ENCODE results near the gene UPF3B. TPM values are rescaled to one million over a fixed set of nuclear protein-coding genes. Genes with fewer than 3 reads are reported as not detected.

UPF3B gene
- total and polyA plus RNA-seq, 9 of the 15 experiments (the other 6 are each of a cell fraction or from before 2014, with no cell fraction given), result 17.6 to 57.0 (median 32.3) TPM

GRCh38 chrX:119791437-119792231 is 61.1 kb downstream of the UPF3B start, which contains the start of gene RPL39 (continued):
- TF ChIP-seq SRF (CRISPR knock-in tag; IDR thresholded peaks at IDR 0.05), result no peak; a peak in 1 of 4 replicates
- peak; percentile 83 for TF ChIP-seq SP1 (CRISPR knock-in tag; IDR thresholded peaks at IDR 0.05)
- TF ChIP-seq JUND (IDR thresholded peaks at IDR 0.05; ENCODE audit: borderline replicate concordance, low read depth, low read length), result peak; percentile 62; the same call in 1 of the 2 replicates
- no peak; the same call in 2 of the 3 replicates for TF ChIP-seq JUND (tag; IDR thresholded peaks at IDR 0.05; ENCODE audit: borderline replicate concordance, low read depth, low read length)
- no peak for TF ChIP-seq TBL1XR1 (IDR thresholded peaks at IDR 0.05; ENCODE audit: low read length in 2 of 2)
- peak; percentile 64 for TF ChIP-seq L3MBTL2 (IDR thresholded peaks at IDR 0.05)
- no peak for TF ChIP-seq CREB3 (tag; conservative IDR thresholded peaks at IDR 0.05; ENCODE audit: low read depth)
- 0 out of 2 replicates have a peak, but pooled peaks have one; percentile 8 for TF ChIP-seq SMAD4 (CRISPR knock-in tag; conservative IDR thresholded peaks at IDR 0.05)
- TF ChIP-seq GTF2B (IDR thresholded peaks at IDR 0.05; ENCODE audit: extremely low read depth, insufficient read length), result peak; percentile 82
- peak; percentile 11; the same call in 1 of the 2 replicates for TF ChIP-seq RAD51 (IDR thresholded peaks at IDR 0.05; ENCODE audit: borderline replicate concordance, low read depth)
- TF ChIP-seq PRMT5 (CRISPR knock-in tag; IDR thresholded peaks at IDR 0.05), result no peak
- TF ChIP-seq, protein P1, sequence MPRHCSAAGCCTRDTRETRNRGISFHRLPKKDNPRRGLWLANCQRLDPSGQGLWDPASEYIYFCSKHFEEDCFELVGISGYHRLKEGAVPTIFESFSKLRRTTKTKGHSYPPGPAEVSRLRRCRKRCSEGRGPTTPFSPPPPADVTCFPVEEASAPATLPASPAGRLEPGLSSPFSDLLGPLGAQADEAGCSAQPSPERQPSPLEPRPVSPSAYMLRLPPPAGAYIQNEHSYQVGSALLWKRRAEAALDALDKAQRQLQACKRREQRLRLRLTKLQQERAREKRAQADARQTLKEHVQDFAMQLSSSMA (CRISPR knock-in tag; IDR thresholded peaks at IDR 0.05), result no peak
- TF ChIP-seq, protein P2, sequence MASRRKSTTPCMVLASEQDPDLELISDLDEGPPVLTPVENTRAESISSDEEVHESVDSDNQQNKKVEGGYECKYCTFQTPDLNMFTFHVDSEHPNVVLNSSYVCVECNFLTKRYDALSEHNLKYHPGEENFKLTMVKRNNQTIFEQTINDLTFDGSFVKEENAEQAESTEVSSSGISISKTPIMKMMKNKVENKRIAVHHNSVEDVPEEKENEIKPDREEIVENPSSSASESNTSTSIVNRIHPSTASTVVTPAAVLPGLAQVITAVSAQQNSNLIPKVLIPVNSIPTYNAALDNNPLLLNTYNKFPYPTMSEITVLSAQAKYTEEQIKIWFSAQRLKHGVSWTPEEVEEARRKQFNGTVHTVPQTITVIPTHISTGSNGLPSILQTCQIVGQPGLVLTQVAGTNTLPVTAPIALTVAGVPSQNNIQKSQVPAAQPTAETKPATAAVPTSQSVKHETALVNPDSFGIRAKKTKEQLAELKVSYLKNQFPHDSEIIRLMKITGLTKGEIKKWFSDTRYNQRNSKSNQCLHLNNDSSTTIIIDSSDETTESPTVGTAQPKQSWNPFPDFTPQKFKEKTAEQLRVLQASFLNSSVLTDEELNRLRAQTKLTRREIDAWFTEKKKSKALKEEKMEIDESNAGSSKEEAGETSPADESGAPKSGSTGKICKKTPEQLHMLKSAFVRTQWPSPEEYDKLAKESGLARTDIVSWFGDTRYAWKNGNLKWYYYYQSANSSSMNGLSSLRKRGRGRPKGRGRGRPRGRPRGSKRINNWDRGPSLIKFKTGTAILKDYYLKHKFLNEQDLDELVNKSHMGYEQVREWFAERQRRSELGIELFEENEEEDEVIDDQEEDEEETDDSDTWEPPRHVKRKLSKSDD (conservative IDR thresholded peaks at IDR 0.05; ENCODE audit: low read length), result no peak
- no peak for TF ChIP-seq NFE2L1 (tag; IDR thresholded peaks at IDR 0.05; ENCODE audit: borderline replicate concordance, low read depth)
- no peak for TF ChIP-seq ZNF316 (IDR thresholded peaks at IDR 0.05)
- TF ChIP-seq XRCC4 (IDR thresholded peaks at IDR 0.05; ENCODE audit: extremely low read depth, insufficient read depth, insufficient read length), result no peak
- TF ChIP-seq MCM3 (IDR thresholded peaks at IDR 0.05), result no peak
- TF ChIP-seq CBX5 (IDR thresholded peaks at IDR 0.05; ENCODE audit: borderline replicate concordance, low read depth), result no peak
- TF ChIP-seq ZFX (CRISPR knock-in tag; IDR thresholded peaks at IDR 0.05), result peak; percentile 90
- TF ChIP-seq SIN3A (IDR thresholded peaks at IDR 0.05; ENCODE audit: borderline replicate concordance in 2 of 2, control insufficient read depth in 1 of 2, low read depth in 2 of 2, low read length in 2 of 2), result peak in 1 of 2 experiments; percentile 28; a peak in 2 of 4 replicates
- TF ChIP-seq, protein P3, sequence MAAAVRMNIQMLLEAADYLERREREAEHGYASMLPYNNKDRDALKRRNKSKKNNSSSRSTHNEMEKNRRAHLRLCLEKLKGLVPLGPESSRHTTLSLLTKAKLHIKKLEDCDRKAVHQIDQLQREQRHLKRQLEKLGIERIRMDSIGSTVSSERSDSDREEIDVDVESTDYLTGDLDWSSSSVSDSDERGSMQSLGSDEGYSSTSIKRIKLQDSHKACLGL (CRISPR knock-in tag; IDR thresholded peaks at IDR 0.05; ENCODE audit: borderline replicate concordance, poor library complexity, severe bottlenecking), result no peak
- peak; percentile 91 for TF ChIP-seq TAF9B (IDR thresholded peaks at IDR 0.05; ENCODE audit: partially characterized antibody)
- TF ChIP-seq RNF2 (IDR thresholded peaks at IDR 0.05), result no peak
